Spleen (tissue), 7 donors: ENCODE results near the gene SRPX.

Experiments
- CTCF ChIP-seq, 11 experiments: fragments of 200-600 bp in 7 of 11; fragments of 450-650 bp in 4 of 11; sonication (generic) in 4 of 11; IDR thresholded peaks in 8 of 11; conservative IDR thresholded peaks in 3 of 11; 1 replicate in 7 of 11; 2 replicates in 4 of 11; pipeline versions ENCODE4 v1.4.0 to v1.8.0; 2016 to 2021; ENCODE audit warnings: antibody characterized with exemption in 11 of 11, inconsistent platforms in 4 of 11, mild to moderate bottlenecking in 1 of 11
- POLR2A ChIP-seq, 3 donors: fragments of 450-650 bp; IDR thresholded peaks; one replicate each; pipeline ENCODE4 v1.5.1; 2017; ENCODE audit warnings: antibody characterized with exemption in 3 of 3, mild to moderate bottlenecking in 1 of 3
- POLR2AphosphoS5 ChIP-seq, 3 donors: sonication (generic); formaldehyde crosslinking; IDR thresholded peaks; one replicate each; pipeline ENCODE4 v1.5.1; 2017; ENCODE audit warnings: antibody characterized with exemption in 3 of 3
- donor health status: DM: no; HTN: no; CAD: no; lungs with moderate emphysema.
- donor health status: DM: no; HTN: no; CAD: no.
- donor health status: DM: no; HTN: no; CAD: no.

GRCh38 chrX:38262715-38263620, 42.3 kb upstream of the SRPX start:
- TF ChIP-seq POLR2A (IDR thresholded peaks at IDR 0.05) = no peak
- TF ChIP-seq POLR2AphosphoS5 (IDR thresholded peaks at IDR 0.05) = no peak
- no peak for TF ChIP-seq CTCF (IDR thresholded peaks at IDR 0.05 in 8 of 11, conservative IDR thresholded peaks at IDR 0.05 in 3 of 11)
